WTC11 (cell line): ENCODE results near the gene ILK. TPM values are rescaled to one million over a fixed set of nuclear protein-coding genes. Genes with fewer than 3 reads are reported as not detected.

Source experiments
- ATAC-seq: fragments of 200-7000 bp; cut with Tn5 transposase; 2 replicates; pipeline ENCODE4 v1.10.0; 2021; ENCODE audit warnings: mild to moderate bottlenecking, moderate library complexity
- CTCF ChIA-PET: fragments of 300-600 bp; sonication (Branson Sonifier 250); formaldehyde crosslinking; loops from one replicate; lab custom pipeline; 2021; ENCODE audit warnings: antibody characterized with exemption; lab: Charles Lee
- POLR2A ChIA-PET: fragments of 350-600 bp; sonication (Branson Sonifier 250); formaldehyde crosslinking; loops from one replicate; lab custom pipeline; 2021; ENCODE audit warnings: antibody characterized with exemption; lab: Charles Lee
- DNase-seq: peaks from one replicate; pipeline ENCODE4 v3.0.0; 2021; ENCODE audit warnings: low spot score
- H3K27ac Mint-ChIP-seq: 2 replicates; pipeline ENCODE4 v1.8.0; 2021; ENCODE audit warnings: mixed read lengths
- H3K27me3 Mint-ChIP-seq: 2 replicates; pipeline ENCODE4 v1.8.0; 2021; ENCODE audit warnings: low read depth, mild to moderate bottlenecking, moderate library complexity, mixed read lengths
- H3K36me3 Mint-ChIP-seq: 2 replicates; pipeline ENCODE4 v1.8.0; 2021; ENCODE audit warnings: mixed read lengths
- H3K4me1 Mint-ChIP-seq: 2 replicates; pipeline ENCODE4 v1.8.0; 2022; ENCODE audit warnings: mixed read lengths
- H3K4me3 Mint-ChIP-seq: 2 replicates; pipeline ENCODE4 v1.8.0; 2021; ENCODE audit warnings: mild to moderate bottlenecking, moderate library complexity, mixed read lengths
- H3K9me3 Mint-ChIP-seq: 2 replicates; pipeline ENCODE4 v1.8.0; 2021; ENCODE audit warnings: mixed read lengths
- ATF2 ChIP-seq: sonication (generic); formaldehyde crosslinking; IDR thresholded peaks from 2 replicates; pipeline ENCODE4 v1.8.1; 2022; ENCODE audit warnings: low read depth, missing genetic modification reagents, borderline replicate concordance
- CREM ChIP-seq: sonication (generic); formaldehyde crosslinking; IDR thresholded peaks from 2 replicates; pipeline ENCODE4 v1.8.1; 2022; ENCODE audit warnings: mild to moderate bottlenecking, missing genetic modification reagents, moderate library complexity
- ERG ChIP-seq: fragments of 250-450 bp; sonication (Bioruptor Pico); IDR thresholded peaks from 2 replicates; pipeline ENCODE4 v1.8.0; 2021; ENCODE audit warnings: mild to moderate bottlenecking
- HMGXB4 ChIP-seq: sonication (generic); formaldehyde crosslinking; IDR thresholded peaks from 2 replicates; pipeline ENCODE4 v1.8.1; 2023; ENCODE audit warnings: mild to moderate bottlenecking, moderate library complexity, missing genetic modification reagents
- JAZF1 ChIP-seq: fragments of 250-450 bp; sonication (Bioruptor Pico); IDR thresholded peaks from 2 replicates; pipeline ENCODE4 v1.9.0; 2021; ENCODE audit warnings: moderate library complexity, mild to moderate bottlenecking, inconsistent platforms
- NR2C2 ChIP-seq: sonication (generic); formaldehyde crosslinking; IDR thresholded peaks from 2 replicates; pipeline ENCODE4 v1.8.0; 2022; ENCODE audit warnings: mild to moderate bottlenecking, missing genetic modification reagents
- RELA ChIP-seq: sonication (generic); formaldehyde crosslinking; IDR thresholded peaks from 2 replicates; pipeline ENCODE4 v1.8.1; 2022; ENCODE audit warnings: missing genetic modification reagents, mild to moderate bottlenecking, borderline replicate concordance
- RORB ChIP-seq: fragments of 250-450 bp; sonication (Bioruptor Pico); IDR thresholded peaks from 2 replicates; pipeline ENCODE4 v1.9.0; 2021; ENCODE audit warnings: mild to moderate bottlenecking
- SOX15 ChIP-seq: fragments of 250-450 bp; sonication (Bioruptor Pico); IDR thresholded peaks from 2 replicates; pipeline ENCODE4 v1.9.0; 2021; ENCODE audit warnings: mild to moderate bottlenecking
- TP53 ChIP-seq: sonication (generic); formaldehyde crosslinking; IDR thresholded peaks from 2 replicates; pipeline ENCODE4 v1.8.1; 2023; ENCODE audit warnings: mild to moderate bottlenecking, missing genetic modification reagents
- ZBTB43 ChIP-seq: sonication (generic); formaldehyde crosslinking; IDR thresholded peaks from 2 replicates; pipeline ENCODE4 v1.8.1; 2023; ENCODE audit warnings: mild to moderate bottlenecking, missing genetic modification reagents
- ZMAT4 ChIP-seq: fragments of 250-450 bp; sonication (Bioruptor Pico); IDR thresholded peaks from 2 replicates; pipeline ENCODE4 v1.9.0; 2021; ENCODE audit warnings: mild to moderate bottlenecking
- ZNF121 ChIP-seq: sonication (generic); formaldehyde crosslinking; IDR thresholded peaks from 2 replicates; pipeline ENCODE4 v1.8.0; 2023; ENCODE audit warnings: missing genetic modification reagents
- ZNF138 ChIP-seq: sonication (generic); formaldehyde crosslinking; conservative IDR thresholded peaks from 2 replicates; pipeline ENCODE4 v1.8.1; 2022; ENCODE audit warnings: mild to moderate bottlenecking, moderate library complexity, missing genetic modification reagents
- ZNF232 ChIP-seq: sonication (generic); formaldehyde crosslinking; IDR thresholded peaks from 2 replicates; pipeline ENCODE4 v1.8.0; 2022; ENCODE audit warnings: mild to moderate bottlenecking, missing genetic modification reagents
- ZNF263 ChIP-seq: sonication (generic); formaldehyde crosslinking; IDR thresholded peaks from 2 replicates; pipeline ENCODE4 v1.8.1; 2022; ENCODE audit warnings: low read depth, mild to moderate bottlenecking, moderate library complexity, missing genetic modification reagents
- ZNF396 ChIP-seq: fragments of 250-450 bp; sonication (Bioruptor Pico); IDR thresholded peaks from 2 replicates; pipeline ENCODE4 v1.8.0; 2021; ENCODE audit warnings: mild to moderate bottlenecking, moderate library complexity, borderline replicate concordance
- ZNF671 ChIP-seq: fragments of 250-450 bp; sonication (Bioruptor Pico); IDR thresholded peaks from 2 replicates; pipeline ENCODE4 v1.8.0; 2021; ENCODE audit warnings: mild to moderate bottlenecking
- total RNA-seq: library from RNA; stranded (reverse); gene quantifications from 3 replicates; pipeline ENCODE4 v1.2.3, GENCODE V29; 2021
- TF ChIP-seq, protein P1 (sequence below): fragments of 250-450 bp; sonication (Bioruptor Pico); IDR thresholded peaks from 2 replicates; pipeline ENCODE4 v2.1.2; 2022; ENCODE audit warnings: mild to moderate bottlenecking, moderate library complexity
- TF ChIP-seq, protein P2 (sequence below): fragments of 250-450 bp; sonication (Bioruptor Pico); IDR thresholded peaks from 2 replicates; pipeline ENCODE4 v1.9.0; 2021; ENCODE audit warnings: moderate library complexity, mild to moderate bottlenecking, inconsistent platforms, borderline replicate concordance
- TF ChIP-seq, protein P3 (sequence below): sonication (generic); formaldehyde crosslinking; IDR thresholded peaks from 2 replicates; pipeline ENCODE4 v1.8.0; 2022; ENCODE audit warnings: mild to moderate bottlenecking, missing genetic modification reagents
- TF ChIP-seq, protein P4 (sequence below): sonication (generic); formaldehyde crosslinking; IDR thresholded peaks from 2 replicates; pipeline ENCODE4 v1.8.0; 2023; ENCODE audit warnings: missing genetic modification reagents, mild to moderate bottlenecking, borderline replicate concordance

Gene ILK
- total RNA-seq, 1 experiment from 2014 or later: 97.7 TPM

DNA sequence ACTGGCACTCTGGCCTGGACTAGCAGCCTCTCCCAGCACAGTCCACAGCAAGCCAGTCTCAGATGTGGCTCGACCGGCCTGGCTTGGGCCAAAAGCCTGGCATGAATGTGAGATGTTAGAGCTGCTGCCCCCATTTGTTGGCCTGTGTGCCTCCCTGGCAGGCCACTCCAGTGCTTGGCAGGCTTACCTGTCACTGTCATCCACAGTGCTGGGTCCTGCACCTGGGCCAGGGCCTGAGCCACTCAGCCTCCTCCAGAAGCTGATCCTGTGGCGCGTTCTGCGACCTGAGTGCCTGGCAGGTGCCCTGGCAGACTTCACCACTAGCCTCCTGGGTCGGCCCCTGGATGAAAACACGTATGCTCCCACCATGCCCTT is 36.2 kb upstream of the ILK start:
- H3K36me3 Mint-ChIP-seq: no peaks in the 10 kb centered on the region
- TF ChIP-seq ERG (CRISPR knock-in tag): no peak
- TF ChIP-seq RELA: no peak
- no peak for TF ChIP-seq ZNF121 (CRISPR knock-in tag)
- TF ChIP-seq, protein P1, sequence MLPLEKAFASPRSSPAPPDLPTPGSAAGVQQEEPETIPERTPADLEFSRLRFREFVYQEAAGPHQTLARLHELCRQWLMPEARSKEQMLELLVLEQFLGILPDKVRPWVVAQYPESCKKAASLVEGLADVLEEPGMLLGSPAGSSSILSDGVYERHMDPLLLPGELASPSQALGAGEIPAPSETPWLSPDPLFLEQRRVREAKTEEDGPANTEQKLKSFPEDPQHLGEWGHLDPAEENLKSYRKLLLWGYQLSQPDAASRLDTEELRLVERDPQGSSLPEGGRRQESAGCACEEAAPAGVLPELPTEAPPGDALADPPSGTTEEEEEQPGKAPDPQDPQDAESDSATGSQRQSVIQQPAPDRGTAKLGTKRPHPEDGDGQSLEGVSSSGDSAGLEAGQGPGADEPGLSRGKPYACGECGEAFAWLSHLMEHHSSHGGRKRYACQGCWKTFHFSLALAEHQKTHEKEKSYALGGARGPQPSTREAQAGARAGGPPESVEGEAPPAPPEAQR (CRISPR knock-in tag): no peak
- TF ChIP-seq ZNF671 (CRISPR knock-in tag): no peak
- no peak for TF ChIP-seq CREM (CRISPR knock-in tag)
- no peak for TF ChIP-seq ZMAT4 (CRISPR knock-in tag)
- TF ChIP-seq ZNF396 (CRISPR knock-in tag): no peak
- TF ChIP-seq JAZF1 (CRISPR knock-in tag): no peak
- TF ChIP-seq TP53 (CRISPR knock-in tag): no peak
- TF ChIP-seq ZNF232 (CRISPR knock-in tag): no peak
- TF ChIP-seq SOX15 (CRISPR knock-in tag): no peak
- TF ChIP-seq, protein P2, sequence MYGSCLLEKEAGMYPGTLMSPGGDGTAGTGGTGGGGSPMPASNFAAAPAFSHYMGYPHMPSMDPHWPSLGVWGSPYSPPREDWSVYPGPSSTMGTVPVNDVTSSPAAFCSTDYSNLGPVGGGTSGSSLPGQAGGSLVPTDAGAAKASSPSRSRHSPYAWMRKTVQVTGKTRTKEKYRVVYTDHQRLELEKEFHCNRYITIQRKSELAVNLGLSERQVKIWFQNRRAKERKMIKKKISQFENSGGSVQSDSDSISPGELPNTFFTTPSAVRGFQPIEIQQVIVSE (CRISPR knock-in tag): no peak
- TF ChIP-seq, protein P3, sequence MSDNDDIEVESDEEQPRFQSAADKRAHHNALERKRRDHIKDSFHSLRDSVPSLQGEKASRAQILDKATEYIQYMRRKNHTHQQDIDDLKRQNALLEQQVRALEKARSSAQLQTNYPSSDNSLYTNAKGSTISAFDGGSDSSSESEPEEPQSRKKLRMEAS: no peak
- no peak for TF ChIP-seq ZBTB43
- TF ChIP-seq ATF2 (CRISPR knock-in tag): no peak
- TF ChIP-seq, all 79 proteins: peak for 0
- ATAC-seq (no peak), DNase-seq (no peak)
- no peak overlapping the region for H3K27ac Mint-ChIP-seq
- H3K4me1 Mint-ChIP-seq: peaks cover 18% of the 10 kb centered on the region
- POLR2A ChIA-PET: no interaction called here
- CTCF ChIA-PET: interaction anchor here (1.3 to 2.5 kb wide), 4 partner anchors 36 to 315 kb away, joined by 3 to 9 read pairs (median 6); no protein-coding TSS in a partner anchor
- H3K9me3 Mint-ChIP-seq: no peaks in the 10 kb centered on the region
- H3K4me3 Mint-ChIP-seq: no peak overlapping the region
- no peaks in the 10 kb centered on the region; the same call in 1 of the 2 replicates for H3K27me3 Mint-ChIP-seq

DNA sequence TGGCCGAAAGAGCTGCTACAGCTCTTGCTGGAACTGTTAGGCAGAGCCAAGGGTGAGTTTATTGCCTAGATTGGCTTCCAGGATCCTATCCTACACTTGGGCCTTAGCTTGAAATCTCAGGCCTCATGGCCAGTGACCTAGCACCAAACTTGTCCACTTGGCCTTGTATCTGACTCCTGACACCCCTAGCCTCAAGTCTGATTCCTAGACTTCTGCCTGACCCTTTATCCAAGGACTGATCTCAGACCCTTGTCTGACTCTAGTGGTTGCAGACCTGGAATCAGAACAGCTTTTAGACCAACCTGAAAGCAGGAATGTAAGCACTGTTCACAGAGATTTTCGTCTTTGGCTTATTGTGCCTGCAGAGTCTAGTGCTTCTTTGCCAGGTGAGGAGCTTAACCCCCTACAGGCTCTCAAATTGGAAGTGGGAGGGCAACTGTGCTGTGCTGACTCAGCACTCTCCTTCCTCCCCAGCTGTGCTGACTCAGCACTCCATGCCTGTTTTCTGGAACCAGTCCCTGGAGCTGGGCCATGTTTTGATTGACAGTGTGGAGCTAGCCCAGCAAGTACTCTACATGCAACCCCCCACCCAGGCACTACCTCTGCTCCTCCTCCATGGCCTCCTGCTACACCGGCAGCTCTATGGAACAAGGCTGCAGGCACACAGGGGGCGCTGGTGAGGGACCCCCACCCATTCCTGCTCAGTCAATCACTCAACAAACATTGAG is 35.2 kb upstream of the ILK start:
- ATAC-seq (peak; percentile 74), DNase-seq (peak; percentile 61)
- no peak overlapping the region for H3K27ac Mint-ChIP-seq
- H3K9me3 Mint-ChIP-seq: no peaks in the 10 kb centered on the region
- H3K36me3 Mint-ChIP-seq: no peaks in the 10 kb centered on the region
- POLR2A ChIA-PET: no interaction called here
- no peaks in the 10 kb centered on the region; the same call in 1 of the 2 replicates for H3K27me3 Mint-ChIP-seq
- H3K4me1 Mint-ChIP-seq: peaks cover 18% of the 10 kb centered on the region
- H3K4me3 Mint-ChIP-seq: no peak overlapping the region
- CTCF ChIA-PET: interaction anchor here (0.6 to 2.5 kb wide), 19 partner anchors 8 to 316 kb away, joined by 3 to 9 read pairs (median 4); partner anchors contain the start of genes ILK, MRPL17 and TPP1
- TF ChIP-seq ZNF263 (CRISPR knock-in tag) (peak; percentile 32; the same call in 1 of the 2 replicates), NR2C2 (no peak), RORB (CRISPR knock-in tag) (no peak), ZNF138 (CRISPR knock-in tag) (no peak), HMGXB4 (CRISPR knock-in tag) (no peak)
- TF ChIP-seq, protein P4, sequence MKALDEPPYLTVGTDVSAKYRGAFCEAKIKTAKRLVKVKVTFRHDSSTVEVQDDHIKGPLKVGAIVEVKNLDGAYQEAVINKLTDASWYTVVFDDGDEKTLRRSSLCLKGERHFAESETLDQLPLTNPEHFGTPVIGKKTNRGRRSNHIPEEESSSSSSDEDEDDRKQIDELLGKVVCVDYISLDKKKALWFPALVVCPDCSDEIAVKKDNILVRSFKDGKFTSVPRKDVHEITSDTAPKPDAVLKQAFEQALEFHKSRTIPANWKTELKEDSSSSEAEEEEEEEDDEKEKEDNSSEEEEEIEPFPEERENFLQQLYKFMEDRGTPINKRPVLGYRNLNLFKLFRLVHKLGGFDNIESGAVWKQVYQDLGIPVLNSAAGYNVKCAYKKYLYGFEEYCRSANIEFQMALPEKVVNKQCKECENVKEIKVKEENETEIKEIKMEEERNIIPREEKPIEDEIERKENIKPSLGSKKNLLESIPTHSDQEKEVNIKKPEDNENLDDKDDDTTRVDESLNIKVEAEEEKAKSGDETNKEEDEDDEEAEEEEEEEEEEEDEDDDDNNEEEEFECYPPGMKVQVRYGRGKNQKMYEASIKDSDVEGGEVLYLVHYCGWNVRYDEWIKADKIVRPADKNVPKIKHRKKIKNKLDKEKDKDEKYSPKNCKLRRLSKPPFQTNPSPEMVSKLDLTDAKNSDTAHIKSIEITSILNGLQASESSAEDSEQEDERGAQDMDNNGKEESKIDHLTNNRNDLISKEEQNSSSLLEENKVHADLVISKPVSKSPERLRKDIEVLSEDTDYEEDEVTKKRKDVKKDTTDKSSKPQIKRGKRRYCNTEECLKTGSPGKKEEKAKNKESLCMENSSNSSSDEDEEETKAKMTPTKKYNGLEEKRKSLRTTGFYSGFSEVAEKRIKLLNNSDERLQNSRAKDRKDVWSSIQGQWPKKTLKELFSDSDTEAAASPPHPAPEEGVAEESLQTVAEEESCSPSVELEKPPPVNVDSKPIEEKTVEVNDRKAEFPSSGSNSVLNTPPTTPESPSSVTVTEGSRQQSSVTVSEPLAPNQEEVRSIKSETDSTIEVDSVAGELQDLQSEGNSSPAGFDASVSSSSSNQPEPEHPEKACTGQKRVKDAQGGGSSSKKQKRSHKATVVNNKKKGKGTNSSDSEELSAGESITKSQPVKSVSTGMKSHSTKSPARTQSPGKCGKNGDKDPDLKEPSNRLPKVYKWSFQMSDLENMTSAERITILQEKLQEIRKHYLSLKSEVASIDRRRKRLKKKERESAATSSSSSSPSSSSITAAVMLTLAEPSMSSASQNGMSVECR (CRISPR knock-in tag): no peak
